HEK293 (cell line): ENCODE measurements around the gene PI16.
A peak's percentile ranks its signal among the peaks of the same experiment; 100 is the strongest.

ENCODE experiments used
- CTCF ChIA-PET: fragments of 350-600 bp; formaldehyde crosslinking; extraction: SDS; loops from one replicate; lab custom pipeline; 2021; ENCODE audit warnings: antibody characterized with exemption; lab: Yijun Ruan, JAX
- POLR2A ChIA-PET: fragments of 300-600 bp; formaldehyde crosslinking; extraction: SDS; loops from one replicate; lab custom pipeline; 2020; ENCODE audit warnings: antibody characterized with exemption, inconsistent platforms; lab: Yijun Ruan, JAX
- H3K27ac ChIP-seq: fragments of 200-500 bp; sonication (Bioruptor generic); 2 replicates; pipeline ENCODE4 v1.5.1; 2014; ENCODE audit warnings: low read depth, low read length, control low read depth, inconsistent platforms; ENCODE audit errors: extremely low read depth
- H3K36me3 ChIP-seq, 2 experiments: fragments of 200-500 bp in 1 of 2; sonication (Bioruptor generic) in 1 of 2; 1 replicate in 1 of 2; 2 replicates in 1 of 2; pipeline ENCODE4 v1.5.1; 2014 to 2017; ENCODE audit warnings: inconsistent platforms in 2 of 2, low read length in 2 of 2; ENCODE audit not compliant: control insufficient read depth in 2 of 2, insufficient read depth in 1 of 2
- H3K4me1 ChIP-seq: fragments of 200-500 bp; sonication (Bioruptor generic); 2 replicates; pipeline ENCODE4 v1.5.1; 2014; ENCODE audit warnings: mild to moderate bottlenecking, low read length, inconsistent platforms; ENCODE audit not compliant: control insufficient read depth, insufficient read depth
- H3K4me3 ChIP-seq: 2 replicates; pipeline ENCODE4 v1.5.1; 2011; ENCODE audit warnings: low read depth, mild to moderate bottlenecking, control low read depth, low read length, moderate library complexity
- H3K9me3 ChIP-seq: fragments of 200-500 bp; sonication (Bioruptor generic); 2 replicates; pipeline ENCODE4 v1.5.1; 2014; ENCODE audit warnings: low read depth, low read length, inconsistent platforms; ENCODE audit not compliant: control insufficient read depth, insufficient read depth
- AEBP2 ChIP-seq: fragments of 450-650 bp; formaldehyde crosslinking; IDR thresholded peaks from 2 replicates; pipeline ENCODE4 v1.5.1; 2016; ENCODE audit warnings: missing biosample characterization, missing genetic modification characterization, borderline replicate concordance
- BCL11A ChIP-seq: fragments of 450-650 bp; formaldehyde crosslinking; IDR thresholded peaks from 2 replicates; pipeline ENCODE4 v1.5.1; 2016; ENCODE audit warnings: low read depth, missing biosample characterization, missing genetic modification characterization
- BCL6B ChIP-seq: fragments of 450-650 bp; formaldehyde crosslinking; IDR thresholded peaks from 2 replicates; pipeline ENCODE4 v1.5.1; 2017; ENCODE audit warnings: missing biosample characterization, missing genetic modification characterization
- EGR2 ChIP-seq: fragments of 450-650 bp; formaldehyde crosslinking; IDR thresholded peaks from 2 replicates; pipeline ENCODE4 v1.5.1; 2016; ENCODE audit warnings: low read depth, missing biosample characterization, missing genetic modification characterization
- MEIS1 ChIP-seq: sonication (generic); formaldehyde crosslinking; IDR thresholded peaks from 2 replicates; pipeline ENCODE4 v1.8.1; 2022; ENCODE audit warnings: missing genetic modification reagents, mild to moderate bottlenecking, borderline replicate concordance
- MZF1 ChIP-seq: fragments of 450-650 bp; formaldehyde crosslinking; IDR thresholded peaks from 2 replicates; pipeline ENCODE4 v1.5.1; 2017; ENCODE audit warnings: missing biosample characterization, missing genetic modification characterization, borderline replicate concordance
- PBX3 ChIP-seq: sonication (generic); formaldehyde crosslinking; IDR thresholded peaks from 2 replicates; pipeline ENCODE4 v1.8.1; 2022; ENCODE audit warnings: mild to moderate bottlenecking, moderate library complexity, missing genetic modification reagents
- PRDM6 ChIP-seq: fragments of 450-650 bp; formaldehyde crosslinking; IDR thresholded peaks from 2 replicates; pipeline ENCODE4 v1.5.1; 2017; ENCODE audit warnings: missing biosample characterization, missing genetic modification characterization
- SCRT1 ChIP-seq: fragments of 450-650 bp; formaldehyde crosslinking; IDR thresholded peaks from 2 replicates; pipeline ENCODE4 v1.5.1; 2016; ENCODE audit warnings: missing biosample characterization, missing genetic modification characterization, borderline replicate concordance
- ZBTB1 ChIP-seq: fragments of 450-650 bp; formaldehyde crosslinking; IDR thresholded peaks from 2 replicates; pipeline ENCODE4 v1.5.1; 2016; ENCODE audit warnings: missing biosample characterization, missing genetic modification characterization
- ZBTB49 ChIP-seq: fragments of 450-650 bp; formaldehyde crosslinking; IDR thresholded peaks from 2 replicates; pipeline ENCODE4 v1.5.1; 2016; ENCODE audit warnings: missing biosample characterization, missing genetic modification characterization, low read depth
- ZFP69B ChIP-seq: fragments of 450-650 bp; formaldehyde crosslinking; IDR thresholded peaks from 2 replicates; pipeline ENCODE4 v1.5.1; 2016; ENCODE audit warnings: missing biosample characterization, missing genetic modification characterization
- ZNF132 ChIP-seq: fragments of 450-650 bp; formaldehyde crosslinking; IDR thresholded peaks from 2 replicates; pipeline ENCODE4 v1.5.1; 2017; ENCODE audit warnings: missing biosample characterization, missing genetic modification characterization, borderline replicate concordance
- ZNF155 ChIP-seq: fragments of 450-650 bp; formaldehyde crosslinking; IDR thresholded peaks from 2 replicates; pipeline ENCODE4 v1.5.1; 2016; ENCODE audit warnings: missing biosample characterization, missing genetic modification characterization
- ZNF19 ChIP-seq: fragments of 450-650 bp; formaldehyde crosslinking; IDR thresholded peaks from 2 replicates; pipeline ENCODE4; 2016; ENCODE audit warnings: missing biosample characterization, missing genetic modification characterization, low read depth
- ZNF23 ChIP-seq: fragments of 450-650 bp; formaldehyde crosslinking; IDR thresholded peaks from 2 replicates; pipeline ENCODE4 v1.5.1; 2016; ENCODE audit warnings: missing biosample characterization, missing genetic modification characterization, borderline replicate concordance
- ZNF248 ChIP-seq: fragments of 450-650 bp; formaldehyde crosslinking; IDR thresholded peaks from 2 replicates; pipeline ENCODE4 v1.5.1; 2017; ENCODE audit warnings: missing biosample characterization, missing genetic modification characterization
- ZNF335 ChIP-seq: fragments of 450-650 bp; formaldehyde crosslinking; conservative IDR thresholded peaks from 2 replicates; pipeline ENCODE4 v1.5.1; 2016; ENCODE audit warnings: missing biosample characterization, missing genetic modification characterization
- ZNF404 ChIP-seq: fragments of 450-650 bp; formaldehyde crosslinking; IDR thresholded peaks from 2 replicates; pipeline ENCODE4 v1.5.1; 2017; ENCODE audit warnings: missing biosample characterization, missing genetic modification characterization
- ZNF548 ChIP-seq: fragments of 450-650 bp; formaldehyde crosslinking; IDR thresholded peaks from 2 replicates; pipeline ENCODE4 v1.5.1; 2016; ENCODE audit warnings: missing biosample characterization, missing genetic modification characterization
- ZNF549 ChIP-seq: fragments of 450-650 bp; IDR thresholded peaks from 2 replicates; pipeline ENCODE4 v1.5.1; 2018; ENCODE audit warnings: missing biosample characterization, missing genetic modification characterization, mild to moderate bottlenecking, inconsistent platforms, moderate library complexity
- ZNF560 ChIP-seq: fragments of 450-650 bp; formaldehyde crosslinking; IDR thresholded peaks from 2 replicates; pipeline ENCODE4 v1.5.1; 2017; ENCODE audit warnings: missing biosample characterization, missing genetic modification characterization, borderline replicate concordance
- ZNF623 ChIP-seq: fragments of 450-650 bp; formaldehyde crosslinking; IDR thresholded peaks from 2 replicates; pipeline ENCODE4 v1.5.1; 2016; ENCODE audit warnings: missing biosample characterization, missing genetic modification characterization
- ZNF670 ChIP-seq: fragments of 450-650 bp; formaldehyde crosslinking; IDR thresholded peaks from 2 replicates; pipeline ENCODE4 v1.5.1; 2016; ENCODE audit warnings: missing biosample characterization, missing genetic modification characterization, low read depth
- ZNF677 ChIP-seq: fragments of 450-650 bp; IDR thresholded peaks from 2 replicates; pipeline ENCODE4 v1.5.0; 2018; ENCODE audit warnings: missing biosample characterization, mild to moderate bottlenecking, missing genetic modification characterization, moderate library complexity
- ZXDB ChIP-seq: fragments of 450-650 bp; formaldehyde crosslinking; IDR thresholded peaks from 2 replicates; pipeline ENCODE4 v1.5.1; 2016; ENCODE audit warnings: missing biosample characterization, missing genetic modification characterization

Gene PI16

GRCh38 chr6:36983538-36983937, 29.0 kb downstream of the PI16 start:
- Histone ChIP-seq H3K9me3 (no peaks in the 10 kb centered on the region), H3K4me1 (peaks cover 14% of the 10 kb centered on the region), H3K27ac (no peak overlapping the region), H3K36me3 (peaks cover 0 to 37% of the 10 kb centered on the region in 2 experiments; a peak in 2 of 3 replicates), H3K4me3 (no peak overlapping the region)
- POLR2A ChIA-PET, result no interaction called here
- CTCF ChIA-PET, result interaction anchor here (4.6 to 5.1 kb wide), 2 partner anchors 35 kb away, joined by 37 to 41 read pairs; no protein-coding TSS in a partner anchor
- TF ChIP-seq ZNF677 (no peak), PRDM6 (tag by site-specific recombination) (no peak), SCRT1 (tag by site-specific recombination) (no peak), BCL11A (tag by site-specific recombination) (no peak), ZNF132 (tag by site-specific recombination) (no peak), BCL6B (tag by site-specific recombination) (no peak), ZFP69B (no peak), PBX3 (no peak), ZBTB49 (tag by site-specific recombination) (no peak), ZNF670 (no peak), ZNF548 (tag by site-specific recombination) (no peak)

GRCh38 chr6:36984581-36985416, 30.3 kb downstream of the PI16 start:
- ChIA-PET POLR2A (interaction anchor here (0.6 to 1.8 kb wide), 12 partner anchors 9 to 1068 kb away, joined by 3 to 17 read pairs (median 4); partner anchors contain the start of genes PIM1 and PPIL1), CTCF (interaction anchor here (0.6 to 5.1 kb wide), 4 partner anchors 34 to 679 kb away, joined by 3 to 41 read pairs (median 5); no protein-coding TSS in a partner anchor)
- Histone ChIP-seq H3K27ac (peak overlapping the region; percentile 38; the same call in 1 of the 2 replicates), H3K4me3 (peak overlapping the region; percentile 77), H3K36me3 (peaks cover 0 to 25% of the 10 kb centered on the region in 2 experiments; a peak in 2 of 3 replicates), H3K4me1 (peaks cover 14% of the 10 kb centered on the region), H3K9me3 (no peaks in the 10 kb centered on the region)
- TF ChIP-seq MZF1 (tag by site-specific recombination) (peak; percentile 83; the same call in 1 of the 2 replicates), ZBTB1 (tag by site-specific recombination) (no peak), ZNF549 (no peak), MEIS1 (no peak), AEBP2 (tag by site-specific recombination) (no peak), ZNF623 (tag by site-specific recombination) (no peak), ZNF248 (tag by site-specific recombination) (no peak), ZNF335 (tag by site-specific recombination) (peak; percentile 59), ZNF19 (tag by site-specific recombination) (no peak), ZXDB (tag by site-specific recombination) (peak; percentile 79; the same call in 1 of the 2 replicates), EGR2 (tag by site-specific recombination) (peak; percentile 63; the same call in 1 of the 2 replicates), ZNF155 (tag by site-specific recombination) (no peak), ZNF404 (tag by site-specific recombination) (no peak), ZNF23 (tag by site-specific recombination) (no peak), ZNF560 (tag by site-specific recombination) (no peak)
